ENCODE data around the gene AURKAIP1. TPM values are rescaled to one million over a fixed set of nuclear protein-coding genes. Genes with fewer than 3 reads are reported as not detected.

The AURKAIP1 gene
- total and polyA plus RNA-seq, 8 donors = 36.9 to 127 (median 56.6) TPM

DNA sequence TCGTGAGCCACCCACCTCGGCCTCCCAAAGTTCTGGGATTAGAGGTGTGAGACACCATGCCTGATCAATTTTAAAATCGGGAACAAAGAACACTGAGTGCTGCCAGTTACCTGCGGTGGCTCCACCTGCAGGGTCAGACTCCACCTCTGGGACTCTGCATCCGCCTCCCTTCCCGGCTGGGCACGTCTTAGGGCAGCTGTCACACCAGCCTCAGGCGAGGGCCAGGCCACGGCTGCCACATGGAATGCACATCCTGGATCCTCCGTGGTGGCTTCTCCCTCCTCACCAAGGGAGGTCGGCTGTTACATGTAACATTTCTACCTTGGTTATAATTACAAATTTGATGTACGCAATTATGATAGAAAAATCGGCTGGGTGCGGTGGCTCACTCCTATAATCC, 10.7 kb downstream of the AURKAIP1 start:
- peaks cover 0 to 40% of the 10 kb centered on the region in 2 donors for H3K27me3 ChIP-seq
- intact Hi-C loops (cut with DNase I) = no loop called here
- ATAC-seq = no peak
- peaks cover 3 to 7% of the 10 kb centered on the region in 2 donors for H3K4me1 ChIP-seq
- no peak overlapping the region for H3K4me3 ChIP-seq
- H3K9me3 ChIP-seq = peaks cover 0 to 3% of the 10 kb centered on the region in 2 donors
- TF ChIP-seq, protein P1, sequence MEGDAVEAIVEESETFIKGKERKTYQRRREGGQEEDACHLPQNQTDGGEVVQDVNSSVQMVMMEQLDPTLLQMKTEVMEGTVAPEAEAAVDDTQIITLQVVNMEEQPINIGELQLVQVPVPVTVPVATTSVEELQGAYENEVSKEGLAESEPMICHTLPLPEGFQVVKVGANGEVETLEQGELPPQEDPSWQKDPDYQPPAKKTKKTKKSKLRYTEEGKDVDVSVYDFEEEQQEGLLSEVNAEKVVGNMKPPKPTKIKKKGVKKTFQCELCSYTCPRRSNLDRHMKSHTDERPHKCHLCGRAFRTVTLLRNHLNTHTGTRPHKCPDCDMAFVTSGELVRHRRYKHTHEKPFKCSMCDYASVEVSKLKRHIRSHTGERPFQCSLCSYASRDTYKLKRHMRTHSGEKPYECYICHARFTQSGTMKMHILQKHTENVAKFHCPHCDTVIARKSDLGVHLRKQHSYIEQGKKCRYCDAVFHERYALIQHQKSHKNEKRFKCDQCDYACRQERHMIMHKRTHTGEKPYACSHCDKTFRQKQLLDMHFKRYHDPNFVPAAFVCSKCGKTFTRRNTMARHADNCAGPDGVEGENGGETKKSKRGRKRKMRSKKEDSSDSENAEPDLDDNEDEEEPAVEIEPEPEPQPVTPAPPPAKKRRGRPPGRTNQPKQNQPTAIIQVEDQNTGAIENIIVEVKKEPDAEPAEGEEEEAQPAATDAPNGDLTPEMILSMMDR (IDR thresholded peaks at IDR 0.05) = no peak
- no peak overlapping the region for H3K27ac ChIP-seq
- H3K36me3 ChIP-seq = no peaks in the 10 kb centered on the region
- peak in 1 of 4 donors; percentile 65 for DNase-seq

DNA sequence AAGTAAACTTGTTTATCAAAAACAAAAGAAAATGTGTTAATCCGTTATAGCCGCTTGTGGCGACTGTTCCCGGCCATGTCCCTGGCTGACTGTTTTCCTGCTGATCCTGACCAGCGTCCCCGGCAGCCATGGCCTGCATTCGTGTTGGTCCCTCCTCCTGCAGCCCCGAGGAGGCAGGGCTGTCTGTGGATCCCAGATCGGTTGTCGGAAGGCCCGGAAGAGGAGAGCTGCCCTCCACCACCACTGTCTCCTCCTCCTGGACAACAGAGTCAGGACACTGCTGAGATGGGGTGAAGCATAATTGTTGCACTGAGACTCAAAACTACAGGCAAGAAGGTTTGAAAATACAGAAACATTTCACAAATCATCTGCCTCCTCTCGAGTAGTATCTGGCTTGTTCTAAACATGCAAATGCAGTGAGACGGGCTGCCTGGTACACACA, 13.0 kb downstream of the AURKAIP1 start:
- Histone ChIP-seq H3K4me3 (no peak overlapping the region), H3K36me3 (no peaks in the 10 kb centered on the region), H3K27me3 (peaks cover 0 to 62% of the 10 kb centered on the region in 2 donors), H3K27ac (peak overlapping the region; percentile 48 to 87), H3K4me1 (peaks cover 13% of the 10 kb centered on the region in 2 donors), H3K9me3 (no peaks in the 10 kb centered on the region)
- TF ChIP-seq, protein P1 (IDR thresholded peaks at IDR 0.05) = no peak
- ATAC-seq (no peak), DNase-seq (peak in 2 of 4 donors; percentile 63 to 65)
- intact Hi-C loops (cut with DNase I) = no loop called here

DNA sequence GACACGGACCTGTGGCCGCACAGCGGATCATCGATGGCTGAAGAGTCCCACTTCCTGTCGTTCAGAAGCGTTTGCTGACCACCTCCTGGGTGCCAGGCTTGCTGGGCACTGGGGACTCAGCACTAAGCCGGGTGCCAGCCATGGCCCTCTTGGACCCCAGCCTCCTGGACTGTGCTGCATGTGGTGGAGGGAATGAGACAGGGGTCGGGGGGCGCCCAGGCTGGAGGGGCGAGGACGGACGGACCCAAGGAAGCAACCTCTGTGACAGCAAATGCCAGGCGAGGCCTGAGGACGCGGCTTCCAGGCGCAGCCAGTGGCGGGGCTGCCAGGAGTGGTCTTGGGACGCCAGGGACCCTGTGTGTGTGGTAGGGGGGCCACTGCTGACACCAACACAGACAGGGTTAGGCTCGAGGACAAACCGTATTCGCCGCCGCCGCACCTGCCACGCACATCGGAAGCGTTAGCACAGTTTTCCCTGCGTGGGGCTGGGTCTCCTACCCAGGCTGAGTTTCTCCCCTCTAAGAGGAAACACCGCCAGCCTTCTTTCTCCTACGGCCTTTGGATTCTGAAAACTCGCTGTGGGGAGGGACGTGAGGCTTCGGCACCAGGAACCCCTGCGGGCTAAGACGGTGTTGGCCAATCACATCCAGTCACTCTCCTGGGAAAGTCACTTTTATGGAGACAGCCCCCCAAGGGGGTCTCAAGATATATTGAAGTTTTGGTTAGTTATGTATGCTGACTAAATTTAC, 13.6 kb downstream of the AURKAIP1 start:
- peaks cover 0 to 68% of the 10 kb centered on the region in 2 donors for H3K27me3 ChIP-seq
- intact Hi-C loops (cut with DNase I) = no loop called here
- H3K36me3 ChIP-seq = no peaks in the 10 kb centered on the region
- no peak for ATAC-seq
- H3K4me3 ChIP-seq = no peak overlapping the region
- H3K27ac ChIP-seq = peak overlapping the region; percentile 48 to 87
- DNase-seq = peak in 1 of 4 donors; percentile 68
- H3K4me1 ChIP-seq = peaks cover 13% of the 10 kb centered on the region in 2 donors
- no peaks in the 10 kb centered on the region for H3K9me3 ChIP-seq
- TF ChIP-seq, protein P1 (IDR thresholded peaks at IDR 0.05) = no peak

DNA sequence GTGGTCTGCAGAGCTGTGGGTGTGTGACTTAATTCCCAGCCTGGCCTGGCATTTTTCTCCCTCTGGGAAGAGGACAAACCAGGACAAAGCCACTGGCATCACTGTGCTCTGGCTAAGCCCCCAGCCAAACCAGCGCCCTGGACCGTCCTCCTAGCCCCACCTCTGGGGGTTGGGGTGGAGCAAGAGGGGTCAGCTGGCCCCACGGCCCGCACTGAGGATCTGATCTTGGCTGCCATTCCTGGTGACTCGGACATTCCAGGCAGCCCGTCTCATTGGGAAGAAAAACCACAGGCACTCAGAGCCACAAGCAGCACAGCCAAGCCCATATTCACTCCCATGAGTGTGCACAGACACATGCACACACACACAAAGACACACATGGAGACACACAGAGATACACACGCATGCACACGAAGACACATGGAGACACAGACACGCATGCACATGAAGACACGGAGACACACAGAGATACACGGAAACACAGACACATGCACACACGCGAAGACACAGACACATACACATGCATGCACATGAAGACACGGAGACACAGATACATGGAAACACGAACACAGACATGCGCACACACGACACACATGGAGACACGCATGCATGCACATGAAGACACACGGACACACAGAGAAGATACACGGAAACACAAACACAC, 14.4 kb downstream of the AURKAIP1 start:
- no peaks in the 10 kb centered on the region for H3K9me3 ChIP-seq

More for the DNA sequence above, 14.4 kb downstream of the AURKAIP1 start:
- Histone ChIP-seq H3K27me3 (peaks cover 0 to 76% of the 10 kb centered on the region in 2 donors), H3K4me1 (peaks cover 13% of the 10 kb centered on the region in 2 donors), H3K27ac (peak overlapping the region; percentile 46 to 87), H3K4me3 (no peak overlapping the region), H3K36me3 (no peaks in the 10 kb centered on the region)
- DNase-seq = peak in 2 of 4 donors; percentile 72 to 82
- peak; percentile 63 for ATAC-seq
- intact Hi-C loops (cut with DNase I) = no loop called here
- TF ChIP-seq, protein P1 (IDR thresholded peaks at IDR 0.05) = no peak

Data from left lung (tissue), 10 donors.